Epithelial cell of proximal tubule (primary cell): ENCODE data around the gene RNF121. TPM values are rescaled to one million over a fixed set of nuclear protein-coding genes. Genes with fewer than 3 reads are reported as not detected.

Source experiments
- DNase-seq: peaks from one replicate; pipeline ENCODE4 v3.0.0-alpha.2; 2011; ENCODE audit warnings: low read depth
- H3K4me3 ChIP-seq: 2 replicates; pipeline ENCODE4 v1.5.1; 2011; ENCODE audit warnings: low read depth, mild to moderate bottlenecking, low read length
- total RNA-seq: library from RNA; depleted of rRNA; stranded (reverse); fragments of >200 nt; gene quantifications from 2 replicates; pipeline ENCODE4 v1.2.3, GENCODE V29; 2015
- TF ChIP-seq, protein P1 (sequence below): conservative IDR thresholded peaks from 2 replicates; pipeline ENCODE4 v1.5.1; 2012; ENCODE audit warnings: low read depth, mild to moderate bottlenecking, low read length

Gene RNF121
- total RNA-seq, 1 donor from 2014 or later = 9.3 TPM

- no peak for DNase-seq
- H3K4me3 ChIP-seq = no peak overlapping the region
- TF ChIP-seq, protein P1, sequence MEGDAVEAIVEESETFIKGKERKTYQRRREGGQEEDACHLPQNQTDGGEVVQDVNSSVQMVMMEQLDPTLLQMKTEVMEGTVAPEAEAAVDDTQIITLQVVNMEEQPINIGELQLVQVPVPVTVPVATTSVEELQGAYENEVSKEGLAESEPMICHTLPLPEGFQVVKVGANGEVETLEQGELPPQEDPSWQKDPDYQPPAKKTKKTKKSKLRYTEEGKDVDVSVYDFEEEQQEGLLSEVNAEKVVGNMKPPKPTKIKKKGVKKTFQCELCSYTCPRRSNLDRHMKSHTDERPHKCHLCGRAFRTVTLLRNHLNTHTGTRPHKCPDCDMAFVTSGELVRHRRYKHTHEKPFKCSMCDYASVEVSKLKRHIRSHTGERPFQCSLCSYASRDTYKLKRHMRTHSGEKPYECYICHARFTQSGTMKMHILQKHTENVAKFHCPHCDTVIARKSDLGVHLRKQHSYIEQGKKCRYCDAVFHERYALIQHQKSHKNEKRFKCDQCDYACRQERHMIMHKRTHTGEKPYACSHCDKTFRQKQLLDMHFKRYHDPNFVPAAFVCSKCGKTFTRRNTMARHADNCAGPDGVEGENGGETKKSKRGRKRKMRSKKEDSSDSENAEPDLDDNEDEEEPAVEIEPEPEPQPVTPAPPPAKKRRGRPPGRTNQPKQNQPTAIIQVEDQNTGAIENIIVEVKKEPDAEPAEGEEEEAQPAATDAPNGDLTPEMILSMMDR = no peak
Measured at GRCh38 chr11:71992136-71992730, 63.4 kb downstream of the RNF121 start.

DNA sequence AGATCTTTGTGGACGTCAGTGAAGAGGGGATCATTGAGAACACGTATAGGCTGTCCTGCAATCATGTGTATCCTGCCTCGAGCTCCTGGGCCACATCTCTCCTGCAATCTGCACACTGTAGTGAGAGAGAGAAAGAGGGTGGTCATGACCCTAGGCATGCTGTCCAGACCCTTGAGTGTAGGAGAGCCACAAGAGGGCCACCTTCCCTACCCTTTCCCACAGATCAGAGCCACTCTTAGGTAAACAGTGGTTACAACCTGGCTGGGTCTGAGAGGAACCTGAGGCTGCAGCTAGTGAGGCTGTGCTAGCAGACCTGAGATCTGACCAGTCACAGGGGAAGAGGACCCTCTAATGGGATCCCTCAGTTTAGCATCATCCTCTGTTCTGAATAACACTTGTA, 65.9 kb downstream of the RNF121 start:
- DNase-seq = no peak
- no peak overlapping the region for H3K4me3 ChIP-seq
- TF ChIP-seq, protein P1 = no peak

DNA sequence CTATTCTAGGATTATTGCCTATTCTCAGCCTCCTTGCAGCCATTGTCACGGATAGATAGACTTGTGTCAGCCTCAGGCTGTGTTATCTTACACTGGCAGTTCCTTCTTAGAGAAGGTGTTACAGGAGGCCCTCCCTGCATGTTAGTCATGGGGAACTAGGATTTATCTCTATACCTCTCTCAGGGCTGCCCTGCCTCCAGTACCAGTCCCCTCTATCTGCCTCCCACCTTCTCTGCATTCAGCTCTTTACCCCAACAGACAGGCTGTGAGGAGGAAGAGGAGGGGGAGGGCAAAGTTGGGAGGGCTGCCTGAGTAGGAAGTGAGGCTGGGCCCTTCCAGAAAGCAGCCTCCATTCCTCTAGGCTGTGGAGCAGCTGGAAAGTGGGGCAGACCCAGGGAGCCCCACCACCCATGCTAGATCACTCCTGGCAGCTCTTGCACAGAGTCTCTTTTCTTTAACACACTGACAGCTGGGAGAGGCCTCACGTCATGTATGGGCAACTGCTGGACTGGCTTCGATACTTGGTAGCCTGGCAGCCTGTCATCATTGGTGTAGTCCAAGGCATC, 67.0 kb downstream of the RNF121 start:
- H3K4me3 ChIP-seq = no peak overlapping the region
- DNase-seq = no peak
- TF ChIP-seq, protein P1 = no peak

- TF ChIP-seq, protein P1 = no peak
- no peak overlapping the region for H3K4me3 ChIP-seq
- no peak for DNase-seq
Measured at GRCh38 chr11:71996517-71996916, 67.7 kb downstream of the RNF121 start.

DNA sequence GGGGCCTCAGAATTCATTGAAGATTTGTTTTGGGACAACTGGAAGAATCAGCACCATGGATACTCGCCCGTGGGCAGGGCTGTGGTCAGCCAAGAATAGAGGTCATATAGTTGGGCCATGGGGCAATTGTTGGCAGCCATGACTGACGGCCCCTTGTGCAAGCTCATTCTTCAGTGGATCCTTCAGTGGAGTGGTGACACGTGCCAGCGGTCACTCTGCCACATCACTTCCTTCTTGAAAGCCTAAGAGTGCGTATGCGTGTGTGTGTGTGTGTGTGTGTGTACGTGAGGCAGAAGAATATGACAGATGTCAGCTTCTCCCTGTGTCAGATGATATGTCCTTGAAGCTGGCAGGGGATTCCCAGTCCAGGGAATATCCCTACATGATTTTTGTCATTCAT, 68.1 kb downstream of the RNF121 start:
- TF ChIP-seq, protein P1 = no peak
- no peak for DNase-seq
- H3K4me3 ChIP-seq = no peak overlapping the region

- no peak for DNase-seq
- TF ChIP-seq, protein P1 = no peak
- no peak overlapping the region for H3K4me3 ChIP-seq
Measured at GRCh38 chr11:71997594-71997993, 68.7 kb downstream of the RNF121 start.

- H3K4me3 ChIP-seq = no peak overlapping the region
- TF ChIP-seq, protein P1 = no peak
- DNase-seq = no peak
Measured at GRCh38 chr11:71998061-71998460, 69.2 kb downstream of the RNF121 start.
